Neutrophil (primary cell): ENCODE results near the gene ADGRD1.

ENCODE experiments used
- H3K27ac ChIP-seq: fragments of 200-600 bp; sonication (generic); 2 replicates; pipeline ENCODE4 v1.5.1; 2016; ENCODE audit warnings: mild to moderate bottlenecking, moderate library complexity
- H3K27me3 ChIP-seq: fragments of 200-600 bp; sonication (generic); 2 replicates; pipeline ENCODE4 v1.6.0; 2016; ENCODE audit warnings: mild to moderate bottlenecking
- H3K36me3 ChIP-seq: fragments of 200-600 bp; sonication (generic); 2 replicates; pipeline ENCODE4 v1.5.1; 2017
- H3K4me1 ChIP-seq, 2 experiments: fragments of 200-600 bp in 1 of 2; sonication (generic) in 1 of 2; 1 replicate in 1 of 2; 2 replicates in 1 of 2; pipeline versions ENCODE4 v1.5.1 to v1.6.1; 2013 to 2016; ENCODE audit warnings: low read depth in 1 of 2, low read length in 1 of 2, mild to moderate bottlenecking in 1 of 2, moderate library complexity in 1 of 2; ENCODE audit not compliant: control insufficient read depth in 1 of 2, insufficient read depth in 1 of 2
- H3K4me3 ChIP-seq, 2 experiments: fragments of 200-600 bp in 1 of 2; sonication (generic) in 1 of 2; 1 replicate in 1 of 2; 2 replicates in 1 of 2; pipeline ENCODE4 v1.5.1; 2013 to 2016; ENCODE audit warnings: low read depth in 1 of 2, low read length in 1 of 2, mild to moderate bottlenecking in 1 of 2, moderate library complexity in 1 of 2
- H3K9me3 ChIP-seq: fragments of 200-600 bp; sonication (generic); 2 replicates; pipeline ENCODE4 v1.5.1; 2016
- TF ChIP-seq, protein P1 (sequence below): fragments of 200-600 bp; sonication (generic); IDR thresholded peaks from 2 replicates; pipeline ENCODE4 v1.5.1; 2016; ENCODE audit warnings: antibody characterized with exemption

ADGRD1 gene

GRCh38 chr12:131063413-131063812 lies 109.7 kb downstream of the ADGRD1 start:
- TF ChIP-seq, protein P1, sequence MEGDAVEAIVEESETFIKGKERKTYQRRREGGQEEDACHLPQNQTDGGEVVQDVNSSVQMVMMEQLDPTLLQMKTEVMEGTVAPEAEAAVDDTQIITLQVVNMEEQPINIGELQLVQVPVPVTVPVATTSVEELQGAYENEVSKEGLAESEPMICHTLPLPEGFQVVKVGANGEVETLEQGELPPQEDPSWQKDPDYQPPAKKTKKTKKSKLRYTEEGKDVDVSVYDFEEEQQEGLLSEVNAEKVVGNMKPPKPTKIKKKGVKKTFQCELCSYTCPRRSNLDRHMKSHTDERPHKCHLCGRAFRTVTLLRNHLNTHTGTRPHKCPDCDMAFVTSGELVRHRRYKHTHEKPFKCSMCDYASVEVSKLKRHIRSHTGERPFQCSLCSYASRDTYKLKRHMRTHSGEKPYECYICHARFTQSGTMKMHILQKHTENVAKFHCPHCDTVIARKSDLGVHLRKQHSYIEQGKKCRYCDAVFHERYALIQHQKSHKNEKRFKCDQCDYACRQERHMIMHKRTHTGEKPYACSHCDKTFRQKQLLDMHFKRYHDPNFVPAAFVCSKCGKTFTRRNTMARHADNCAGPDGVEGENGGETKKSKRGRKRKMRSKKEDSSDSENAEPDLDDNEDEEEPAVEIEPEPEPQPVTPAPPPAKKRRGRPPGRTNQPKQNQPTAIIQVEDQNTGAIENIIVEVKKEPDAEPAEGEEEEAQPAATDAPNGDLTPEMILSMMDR = no peak
- Histone ChIP-seq H3K4me3 (no peak overlapping the region), H3K4me1 (no peaks in the 10 kb centered on the region), H3K27ac (no peak overlapping the region), H3K27me3 (peaks cover 25% of the 10 kb centered on the region), H3K36me3 (no peaks in the 10 kb centered on the region), H3K9me3 (no peaks in the 10 kb centered on the region)

DNA sequence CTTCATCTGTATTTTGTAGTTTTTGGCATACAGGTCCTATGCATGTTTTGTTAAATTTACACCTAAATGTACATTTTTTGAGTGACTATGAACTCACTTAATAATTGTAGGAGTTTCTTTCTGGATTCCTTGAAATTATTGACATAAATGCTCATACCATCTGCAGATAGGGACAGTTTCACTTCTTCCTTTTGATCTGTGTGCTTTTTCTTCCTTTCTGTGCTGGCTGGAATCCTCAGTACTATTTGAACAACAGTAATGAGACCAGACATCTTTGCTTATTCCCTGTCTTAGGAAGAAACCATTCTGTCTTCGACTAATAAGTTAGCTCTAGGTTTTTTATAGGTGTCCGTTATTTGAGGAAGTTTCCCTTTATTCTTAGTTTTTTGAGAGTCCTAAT lies 110.3 kb downstream of the ADGRD1 start:
- TF ChIP-seq, protein P1 = no peak
- H3K9me3 ChIP-seq = no peaks in the 10 kb centered on the region

GRCh38 chr12:131065279-131065678 lies 111.6 kb downstream of the ADGRD1 start:
- H3K4me1 ChIP-seq = no peaks in the 10 kb centered on the region
- no peaks in the 10 kb centered on the region for H3K36me3 ChIP-seq
- TF ChIP-seq, protein P1 = no peak
- no peaks in the 10 kb centered on the region for H3K9me3 ChIP-seq
- peaks cover 21% of the 10 kb centered on the region for H3K27me3 ChIP-seq
- no peak overlapping the region for H3K27ac ChIP-seq
- no peak overlapping the region for H3K4me3 ChIP-seq

More for the DNA sequence above, 110.3 kb downstream of the ADGRD1 start:
- Histone ChIP-seq H3K4me3 (no peak overlapping the region), H3K27ac (no peak overlapping the region), H3K4me1 (no peaks in the 10 kb centered on the region), H3K27me3 (peaks cover 25% of the 10 kb centered on the region), H3K36me3 (no peaks in the 10 kb centered on the region)

GRCh38 chr12:131065801-131066200 lies 112.1 kb downstream of the ADGRD1 start:
- TF ChIP-seq, protein P1 = no peak
- no peaks in the 10 kb centered on the region for H3K4me1 ChIP-seq
- H3K36me3 ChIP-seq = no peaks in the 10 kb centered on the region
- H3K4me3 ChIP-seq = no peak overlapping the region
- peaks cover 17% of the 10 kb centered on the region for H3K27me3 ChIP-seq
- H3K27ac ChIP-seq = no peak overlapping the region
- H3K9me3 ChIP-seq = no peaks in the 10 kb centered on the region

GRCh38 chr12:131066207-131066885 lies 112.6 kb downstream of the ADGRD1 start:
- Histone ChIP-seq H3K36me3 (no peaks in the 10 kb centered on the region), H3K4me1 (no peaks in the 10 kb centered on the region), H3K27me3 (peaks cover 17% of the 10 kb centered on the region), H3K9me3 (no peaks in the 10 kb centered on the region), H3K4me3 (no peak overlapping the region), H3K27ac (no peak overlapping the region)
- TF ChIP-seq, protein P1 = no peak
